Uterus (tissue), 4 donors: ENCODE data around the gene TTC22. TPM values are rescaled to one million over a fixed set of nuclear protein-coding genes. Genes with fewer than 3 reads are reported as not detected.

Experiments
- DNase-seq, 2 donors: peaks; one replicate each; pipeline ENCODE4 v3.0.0-alpha.2; 2019 to 2020
- H3K27ac ChIP-seq, 2 donors: fragments of 200-600 bp; sonication (generic); 1 replicate in 1 of 2; 2 replicates in 1 of 2; pipeline ENCODE4 v1.5.1; 2016 to 2018
- H3K27me3 ChIP-seq, 2 donors: fragments of 200-600 bp; sonication (generic); one replicate each; pipeline ENCODE4 v1.5.1; 2018 to 2019; ENCODE audit warnings: control low read depth in 1 of 2
- H3K36me3 ChIP-seq, 2 donors: fragments of 200-600 bp; sonication (generic); one replicate each; pipeline ENCODE4 v1.5.1; 2019; ENCODE audit warnings: control low read depth in 1 of 2
- H3K4me1 ChIP-seq, 2 donors: fragments of 200-600 bp; sonication (generic); one replicate each; pipeline ENCODE4 v1.5.1; 2018 to 2019; ENCODE audit warnings: control low read depth in 1 of 2
- H3K4me3 ChIP-seq, 2 donors: fragments of 200-600 bp; sonication (generic); 1 replicate in 1 of 2; 2 replicates in 1 of 2; pipeline ENCODE4 v1.5.1; 2018 to 2019; ENCODE audit warnings: mild to moderate bottlenecking in 1 of 2
- H3K9me3 ChIP-seq, 2 donors: fragments of 200-600 bp; sonication (generic); one replicate each; pipeline ENCODE4 v1.5.1; 2019; ENCODE audit warnings: control low read depth in 1 of 2
- POLR2A ChIP-seq, 2 donors: fragments of 450-650 bp; IDR thresholded peaks; one replicate each; pipeline ENCODE4 v1.6.1; 2016; ENCODE audit warnings: antibody characterized with exemption in 2 of 2, mild to moderate bottlenecking in 1 of 2, moderate library complexity in 1 of 2
- intact Hi-C: fragments of 100-400 bp; cut with DNase I; formaldehyde crosslinking; loops from one replicate; pipeline ENCODE4 v1.15.1; 2023; ENCODE audit warnings: low total_unique reads
- total RNA-seq, 4 donors: library from RNA; depleted of rRNA in 3 of 4; stranded (reverse); fragments of >200 nt in 3 of 4; gene quantifications; one replicate each; pipeline versions ENCODE4 v1.1.0 to v1.2.4, GENCODE V29; 2014 to 2023
- TF ChIP-seq, protein P1 (sequence below), 4 experiments: fragments of 200-600 bp in 2 of 4; fragments of 450-650 bp in 2 of 4; sonication (generic) in 2 of 4; IDR thresholded peaks; one replicate each; pipeline ENCODE4 v1.5.1; 2016 to 2019; ENCODE audit warnings: antibody characterized with exemption in 4 of 4, mild to moderate bottlenecking in 2 of 4, moderate library complexity in 1 of 4
- donor health status: DM: yes; HTN: yes; CAD: no.

The TTC22 gene
- total RNA-seq, 4 donors from 2014 or later = 3.2 to 5.3 TPM; not detected in 2

DNA sequence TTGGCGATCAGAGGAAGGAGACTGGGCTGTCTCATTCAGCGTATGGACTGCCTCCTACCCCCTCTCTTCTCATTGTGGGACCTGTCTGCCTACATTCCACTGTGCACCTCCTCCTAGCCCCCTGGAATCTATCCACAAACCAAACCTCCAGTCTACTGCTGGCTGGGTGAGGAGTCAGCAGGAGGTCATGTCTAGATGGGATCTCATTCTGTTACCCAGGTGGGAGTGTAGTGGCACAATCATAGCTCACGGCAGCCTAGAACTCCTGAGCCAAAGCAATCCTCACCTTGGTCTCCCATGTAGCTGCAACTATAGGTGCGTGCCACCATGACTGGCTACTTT, 18.0 kb upstream of the TTC22 start:
- TF ChIP-seq POLR2A (IDR thresholded peaks at IDR 0.05) = no peak
- TF ChIP-seq, protein P1, sequence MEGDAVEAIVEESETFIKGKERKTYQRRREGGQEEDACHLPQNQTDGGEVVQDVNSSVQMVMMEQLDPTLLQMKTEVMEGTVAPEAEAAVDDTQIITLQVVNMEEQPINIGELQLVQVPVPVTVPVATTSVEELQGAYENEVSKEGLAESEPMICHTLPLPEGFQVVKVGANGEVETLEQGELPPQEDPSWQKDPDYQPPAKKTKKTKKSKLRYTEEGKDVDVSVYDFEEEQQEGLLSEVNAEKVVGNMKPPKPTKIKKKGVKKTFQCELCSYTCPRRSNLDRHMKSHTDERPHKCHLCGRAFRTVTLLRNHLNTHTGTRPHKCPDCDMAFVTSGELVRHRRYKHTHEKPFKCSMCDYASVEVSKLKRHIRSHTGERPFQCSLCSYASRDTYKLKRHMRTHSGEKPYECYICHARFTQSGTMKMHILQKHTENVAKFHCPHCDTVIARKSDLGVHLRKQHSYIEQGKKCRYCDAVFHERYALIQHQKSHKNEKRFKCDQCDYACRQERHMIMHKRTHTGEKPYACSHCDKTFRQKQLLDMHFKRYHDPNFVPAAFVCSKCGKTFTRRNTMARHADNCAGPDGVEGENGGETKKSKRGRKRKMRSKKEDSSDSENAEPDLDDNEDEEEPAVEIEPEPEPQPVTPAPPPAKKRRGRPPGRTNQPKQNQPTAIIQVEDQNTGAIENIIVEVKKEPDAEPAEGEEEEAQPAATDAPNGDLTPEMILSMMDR (IDR thresholded peaks at IDR 0.05) = no peak
- no peak overlapping the region for H3K27ac ChIP-seq
- DNase-seq = no peak
- no peak overlapping the region for H3K4me3 ChIP-seq
- no peaks in the 10 kb centered on the region for H3K4me1 ChIP-seq
- peaks cover 0 to under 1% of the 10 kb centered on the region in 2 donors for H3K9me3 ChIP-seq
- no peaks in the 10 kb centered on the region for H3K36me3 ChIP-seq
- intact Hi-C loops = loop anchor here (10.0 kb wide), 1 partner anchor 754 kb away; no protein-coding TSS in a partner anchor
- no peaks in the 10 kb centered on the region for H3K27me3 ChIP-seq

DNA sequence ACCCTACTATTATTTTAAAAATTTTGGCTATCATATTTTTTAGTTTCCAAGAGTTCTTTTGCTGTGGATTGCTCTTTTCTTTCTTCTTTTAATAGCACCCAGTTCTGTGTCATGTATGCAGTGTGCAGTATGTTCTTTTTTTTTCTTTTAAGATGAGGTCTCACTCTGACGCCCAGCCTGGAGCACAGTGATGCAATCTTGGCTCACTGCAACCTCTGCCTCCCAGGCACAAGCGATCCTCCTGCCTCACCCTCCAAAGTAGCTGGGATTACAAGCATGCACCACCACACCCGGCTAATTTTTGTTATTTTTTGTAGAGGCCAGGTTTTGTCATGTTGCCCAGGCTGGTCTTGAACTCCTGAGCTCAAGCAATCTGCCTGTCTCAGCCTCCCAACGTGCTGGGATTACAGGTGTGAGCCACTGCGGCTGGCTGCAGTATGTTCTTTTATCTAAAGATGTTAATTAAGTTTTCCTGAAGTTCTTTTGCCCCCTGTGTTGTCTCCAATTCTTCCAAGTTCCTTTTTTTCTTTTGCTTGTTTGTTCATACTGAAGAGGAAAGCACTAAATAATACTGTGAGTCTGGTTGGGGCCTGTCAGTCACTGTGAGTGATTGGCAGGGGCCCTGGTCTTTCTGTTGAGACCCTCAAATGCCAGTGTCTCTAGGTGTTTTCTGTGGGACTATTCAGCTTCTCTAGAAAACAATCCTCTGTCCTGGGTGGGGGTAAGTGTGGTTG, 17.5 kb upstream of the TTC22 start:
- Histone ChIP-seq H3K36me3 (no peaks in the 10 kb centered on the region), H3K27ac (no peak overlapping the region), H3K4me1 (no peaks in the 10 kb centered on the region), H3K27me3 (no peaks in the 10 kb centered on the region), H3K9me3 (no peaks in the 10 kb centered on the region), H3K4me3 (no peak overlapping the region)
- no peak for TF ChIP-seq POLR2A (IDR thresholded peaks at IDR 0.05)
- TF ChIP-seq, protein P1 (IDR thresholded peaks at IDR 0.05) = no peak
- no peak for DNase-seq
- intact Hi-C loops = loop anchor here (10.0 kb wide), 1 partner anchor 754 kb away; no protein-coding TSS in a partner anchor

DNA sequence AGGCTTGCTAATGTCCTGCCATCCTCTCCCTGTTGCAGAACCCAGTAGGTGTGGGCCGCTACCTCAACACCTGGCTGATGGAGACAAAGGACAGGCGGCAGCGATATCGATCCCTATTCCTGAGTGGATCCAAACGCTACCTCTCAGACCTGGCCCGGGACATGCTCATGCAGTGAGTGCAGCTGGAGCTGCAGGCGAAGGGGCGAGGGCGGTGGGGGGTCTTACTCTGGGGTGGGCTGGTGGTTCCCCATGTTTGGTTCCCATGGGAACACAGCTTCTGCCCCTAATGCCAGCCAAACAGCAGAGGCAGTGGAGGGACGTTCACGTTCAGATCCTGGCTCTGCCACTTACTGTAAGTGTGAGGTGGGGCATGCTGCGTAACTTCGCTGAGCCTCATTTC, 15.8 kb upstream of the TTC22 start:
- no peak for TF ChIP-seq POLR2A (IDR thresholded peaks at IDR 0.05)
- TF ChIP-seq, protein P1 (IDR thresholded peaks at IDR 0.05) = no peak
- intact Hi-C loops = loop anchor here (10.0 kb wide), 1 partner anchor 752 kb away; no protein-coding TSS in a partner anchor
- H3K27me3 ChIP-seq = no peaks in the 10 kb centered on the region
- H3K36me3 ChIP-seq = no peaks in the 10 kb centered on the region
- DNase-seq = no peak
- no peaks in the 10 kb centered on the region for H3K4me1 ChIP-seq
- H3K27ac ChIP-seq = no peak overlapping the region
- no peaks in the 10 kb centered on the region for H3K9me3 ChIP-seq
- H3K4me3 ChIP-seq = no peak overlapping the region

DNA sequence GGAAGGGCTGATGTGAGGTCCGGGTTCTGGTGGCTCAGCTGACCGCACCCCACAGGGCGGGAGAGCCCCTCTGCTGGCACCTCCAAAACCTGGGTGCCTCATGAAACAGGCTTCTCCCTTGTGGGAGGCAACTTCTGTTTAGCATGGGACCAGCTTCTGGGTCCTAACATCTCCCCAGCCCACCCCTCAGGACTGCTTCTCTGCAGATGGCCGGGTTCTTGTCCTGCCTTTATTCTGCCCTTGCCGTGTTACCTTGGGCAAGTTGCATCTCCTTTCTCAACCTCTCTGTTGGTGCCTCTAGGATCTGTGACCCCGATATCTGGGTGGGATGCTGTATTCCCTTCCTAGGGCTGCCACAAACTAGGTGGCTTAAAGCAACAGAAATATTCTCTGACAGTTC, 15.0 kb upstream of the TTC22 start:
- intact Hi-C loops = loop anchor here (10.0 kb wide), 1 partner anchor 751 kb away; no protein-coding TSS in a partner anchor
- Histone ChIP-seq H3K4me1 (no peaks in the 10 kb centered on the region), H3K27ac (no peak overlapping the region), H3K9me3 (no peaks in the 10 kb centered on the region), H3K4me3 (no peak overlapping the region), H3K27me3 (no peaks in the 10 kb centered on the region), H3K36me3 (no peaks in the 10 kb centered on the region)
- TF ChIP-seq, protein P1 (IDR thresholded peaks at IDR 0.05) = no peak
- no peak for TF ChIP-seq POLR2A (IDR thresholded peaks at IDR 0.05)
- DNase-seq = no peak

GRCh38 chr1:54815086-54815876, 14.2 kb upstream of the TTC22 start:
- Histone ChIP-seq H3K4me3 (no peak overlapping the region), H3K9me3 (no peaks in the 10 kb centered on the region), H3K4me1 (no peaks in the 10 kb centered on the region), H3K36me3 (no peaks in the 10 kb centered on the region), H3K27me3 (no peaks in the 10 kb centered on the region), H3K27ac (no peak overlapping the region)
- DNase-seq = no peak
- no peak for TF ChIP-seq POLR2A (IDR thresholded peaks at IDR 0.05)
- TF ChIP-seq, protein P1 (IDR thresholded peaks at IDR 0.05) = no peak
- intact Hi-C loops = loop anchor here (10.0 kb wide), 1 partner anchor 750 kb away; no protein-coding TSS in a partner anchor
